NCI-H345 treated with DMSO at 0.1 percent for 48 hours (cell line): Measurements from ENCODE around the gene ADARB1.

Experiments
- DNase-seq: peaks from one replicate; lab custom pipeline; 2025; ENCODE audit not compliant: unreplicated experiment; lab: John Stamatoyannopoulos, UW

ADARB1 gene

DNA sequence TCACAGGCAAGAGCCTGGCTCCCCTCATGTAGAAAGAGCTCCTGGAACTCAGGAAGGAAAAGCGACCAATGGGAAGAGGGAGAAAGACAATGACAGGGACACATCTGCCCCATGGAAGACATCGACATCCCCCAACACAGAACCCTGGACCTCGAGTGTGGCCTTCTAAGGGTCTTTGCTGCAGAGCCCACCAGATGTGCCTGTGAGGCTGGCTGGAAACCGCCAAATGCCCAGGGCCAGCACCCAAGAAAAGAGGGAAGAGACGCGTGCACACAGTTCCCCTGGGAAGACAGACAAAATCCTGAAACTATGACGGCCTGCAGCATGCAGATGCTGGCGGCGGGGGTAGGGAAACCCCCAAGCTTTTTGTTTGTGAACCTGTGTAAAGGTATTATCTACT is 36.4 kb upstream of the ADARB1 start:
- DNase-seq, result no peak

DNA sequence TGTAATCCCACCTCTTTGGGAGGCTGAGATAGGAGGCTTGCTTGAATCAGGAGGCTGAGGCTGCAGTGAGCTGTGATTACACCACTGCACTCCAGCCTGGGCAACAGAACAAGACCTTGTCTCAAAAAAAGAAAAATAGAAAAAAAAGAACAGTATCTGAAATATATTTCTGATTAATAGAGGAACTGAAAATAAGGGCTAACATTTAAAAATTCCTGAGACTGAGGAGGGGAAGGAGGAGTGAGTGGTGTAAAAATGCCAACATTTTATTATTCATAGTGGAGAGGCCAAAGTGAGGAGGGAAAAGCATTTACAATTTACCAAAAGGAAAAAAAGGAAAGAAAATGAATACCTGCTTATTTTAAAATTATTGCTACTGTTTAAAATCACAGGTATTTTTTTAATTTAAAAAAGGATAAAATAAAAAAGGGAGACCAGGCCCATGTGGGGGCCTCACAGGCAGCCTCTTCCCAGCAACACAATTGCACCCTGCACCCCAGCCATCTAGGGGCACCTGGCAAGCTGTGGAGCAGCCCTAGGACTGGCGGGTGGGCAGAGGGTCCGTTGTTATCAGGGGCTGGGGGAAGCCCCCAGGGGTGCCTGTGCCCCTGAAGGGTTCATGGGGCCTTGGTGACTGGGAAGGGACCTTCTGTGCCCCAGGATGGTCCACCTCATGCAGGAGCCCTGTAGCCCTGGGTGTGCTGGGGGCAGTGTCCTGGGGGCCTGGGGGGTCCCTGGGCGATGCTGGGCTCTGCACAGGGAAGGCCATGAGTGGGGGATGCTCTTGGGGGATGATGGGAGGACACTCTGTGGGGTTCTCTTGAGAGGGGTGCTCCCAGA is 34.8 kb upstream of the ADARB1 start:
- DNase-seq, result no peak

DNA sequence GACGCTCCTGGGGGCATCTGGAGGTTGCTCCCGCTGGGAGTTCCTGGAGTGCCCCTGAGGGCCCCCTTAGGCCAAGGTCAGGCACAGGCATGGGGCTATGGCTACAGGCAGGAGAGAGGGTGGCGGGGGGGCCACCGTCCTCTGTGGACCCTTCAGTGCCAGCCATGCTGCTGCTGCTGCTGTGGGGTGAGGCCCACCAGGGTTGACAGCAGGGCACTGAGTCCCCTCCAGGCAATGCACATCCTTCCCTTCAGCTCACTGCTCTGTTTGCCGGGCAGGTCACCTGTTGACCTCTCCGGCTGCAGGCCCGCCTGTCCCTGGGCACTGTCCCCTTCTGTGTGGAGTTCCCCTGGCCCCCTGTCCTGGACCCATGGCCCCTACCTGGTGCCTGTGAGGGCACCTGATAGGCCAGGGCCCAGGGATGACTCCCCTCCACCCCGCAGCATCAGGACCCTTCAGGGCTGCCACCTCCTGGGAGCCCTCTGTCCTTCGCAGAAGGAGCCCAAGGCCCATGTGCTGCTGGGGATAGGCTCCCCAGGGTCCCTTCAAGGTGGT is 34.1 kb upstream of the ADARB1 start:
- no peak for DNase-seq

DNA sequence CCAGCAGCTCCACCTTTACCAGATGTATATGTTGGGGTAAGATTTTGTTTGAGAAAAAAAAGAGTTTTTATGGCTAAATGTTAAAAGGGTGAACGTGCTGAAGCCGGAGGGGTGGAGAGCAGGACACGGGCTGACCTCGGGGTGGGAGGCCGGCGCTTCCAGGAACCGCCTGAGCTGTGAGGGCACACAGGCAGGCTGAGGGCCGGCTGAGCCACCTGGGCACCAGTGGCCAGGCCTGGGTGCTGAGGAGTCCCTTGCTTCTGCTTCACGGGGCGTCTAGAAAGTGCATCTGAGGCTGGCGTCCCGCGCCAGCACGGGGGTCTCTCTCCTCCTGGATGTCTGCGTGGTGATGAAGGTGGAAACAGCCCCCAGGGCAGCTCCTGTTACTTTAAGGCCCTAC is 33.6 kb upstream of the ADARB1 start:
- no peak for DNase-seq

DNA sequence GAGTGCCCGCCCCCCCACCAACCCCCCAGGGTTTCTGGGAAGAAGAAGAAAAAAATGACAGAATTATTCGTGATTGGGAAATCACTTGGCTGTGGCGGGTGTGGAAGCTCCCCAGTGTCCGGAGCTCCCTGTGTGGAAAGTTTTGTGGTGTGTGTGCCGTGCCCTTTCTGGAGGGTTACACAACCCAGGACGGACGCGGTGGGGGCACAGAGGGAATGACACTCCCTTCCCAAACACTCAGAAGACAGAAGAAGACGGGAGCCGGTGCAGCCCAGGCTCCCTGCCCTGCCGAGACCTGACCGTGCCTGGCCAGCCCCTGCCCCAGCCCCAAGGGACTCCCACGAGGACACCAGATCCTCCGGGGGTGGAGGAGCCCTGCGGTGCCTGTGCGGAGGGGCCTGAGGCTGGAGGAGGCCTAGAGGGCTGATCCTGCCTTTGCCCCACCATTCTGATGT is 33.0 kb upstream of the ADARB1 start:
- DNase-seq, result no peak

DNA sequence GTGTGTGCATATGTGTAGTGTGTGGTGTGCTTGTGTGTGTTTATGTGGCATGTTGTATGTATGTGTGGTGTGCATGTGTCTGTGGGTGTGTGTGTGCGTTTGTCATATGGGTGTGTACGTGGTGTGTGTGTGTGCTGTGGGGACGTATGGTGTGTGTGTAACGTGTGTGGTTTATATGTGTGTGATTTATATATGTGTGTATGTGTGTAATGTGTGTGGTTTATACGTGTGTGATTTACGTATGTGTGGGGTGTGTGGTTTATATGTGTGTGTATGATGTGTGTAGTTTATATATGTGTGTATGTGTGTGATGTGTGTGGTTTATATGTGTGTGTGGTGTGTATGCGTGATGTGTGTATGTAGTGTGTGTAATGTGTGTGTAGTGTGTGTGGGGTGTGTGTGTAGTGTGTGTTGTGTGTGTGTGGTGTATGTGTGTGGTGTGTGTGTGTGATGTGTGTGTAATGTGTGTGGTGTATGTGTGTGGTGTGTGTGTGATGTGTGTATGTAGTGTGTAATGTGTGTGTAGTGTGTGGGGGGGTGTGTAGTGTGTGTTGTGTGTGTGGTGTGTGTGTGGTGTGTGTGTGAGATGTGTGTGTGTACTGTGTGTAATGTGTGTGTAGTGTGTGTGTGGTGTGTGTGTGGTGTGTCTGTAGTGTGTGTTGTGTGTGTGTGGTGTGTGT is 32.3 kb upstream of the ADARB1 start:
- no peak for DNase-seq

DNA sequence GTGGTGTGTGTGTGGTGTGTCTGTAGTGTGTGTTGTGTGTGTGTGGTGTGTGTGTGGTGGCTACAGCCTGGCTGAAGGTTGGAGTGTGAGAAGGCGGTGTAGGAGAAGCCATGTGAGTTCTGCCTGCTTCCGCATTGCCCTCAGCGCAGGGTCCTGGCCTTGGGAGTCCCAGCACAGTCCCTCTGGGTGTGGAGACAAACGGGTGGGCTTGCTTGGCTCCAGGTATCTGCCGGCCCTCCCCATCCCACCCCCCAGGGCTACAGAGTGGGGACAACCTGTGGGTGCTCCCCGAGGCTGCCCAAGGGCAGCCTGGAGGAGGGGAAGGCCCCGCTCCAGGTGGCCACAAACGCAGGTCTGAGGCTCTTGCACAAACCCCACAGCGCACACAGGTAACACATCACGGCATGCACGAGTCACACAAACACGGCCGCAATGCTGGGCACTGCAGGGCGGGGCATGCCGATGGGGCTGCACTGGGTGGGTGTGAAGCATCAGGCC is 31.7 kb upstream of the ADARB1 start:
- DNase-seq, result no peak

DNA sequence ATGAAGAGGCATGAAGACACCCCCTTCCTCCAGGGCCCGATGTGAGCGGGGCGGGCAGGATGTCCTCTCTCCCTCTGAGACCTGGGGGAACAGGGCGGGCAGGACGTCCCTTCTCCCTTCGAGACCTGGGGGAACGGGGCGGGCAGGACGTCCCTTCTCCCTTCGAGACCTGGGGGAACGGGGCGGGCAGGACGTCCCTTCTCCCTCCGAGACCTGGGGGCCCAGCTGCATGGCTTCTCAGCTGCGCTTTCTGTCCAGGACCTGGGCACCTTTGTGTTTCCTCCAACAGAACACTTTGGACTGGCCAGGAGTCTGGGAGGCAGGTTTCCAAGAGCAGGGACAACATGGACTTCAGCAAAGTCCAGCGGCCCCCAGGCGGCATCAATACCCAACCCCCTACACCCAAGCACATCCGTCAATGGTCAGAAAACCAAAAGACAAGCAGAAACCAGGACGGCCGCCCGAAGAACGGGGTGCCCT is 30.8 kb upstream of the ADARB1 start:
- DNase-seq, result no peak

DNA sequence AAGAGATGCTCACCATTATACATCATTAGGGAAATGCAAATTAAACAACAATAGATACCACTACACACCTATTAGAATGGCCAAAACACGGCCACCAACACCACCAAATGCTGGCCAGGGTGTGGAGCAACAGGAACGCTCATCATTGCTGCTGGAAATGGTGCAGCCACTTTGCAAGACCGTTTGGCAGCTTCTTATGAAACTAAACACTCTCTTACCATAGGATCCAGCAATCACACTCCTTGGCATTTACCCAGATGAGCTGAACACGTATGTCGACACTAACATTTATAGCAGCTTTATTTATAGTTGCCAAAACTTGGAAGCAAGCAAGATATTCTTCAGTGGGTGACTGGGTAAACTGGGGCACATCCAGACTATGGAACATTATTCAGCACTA is 28.9 kb upstream of the ADARB1 start:
- DNase-seq, result no peak

DNA sequence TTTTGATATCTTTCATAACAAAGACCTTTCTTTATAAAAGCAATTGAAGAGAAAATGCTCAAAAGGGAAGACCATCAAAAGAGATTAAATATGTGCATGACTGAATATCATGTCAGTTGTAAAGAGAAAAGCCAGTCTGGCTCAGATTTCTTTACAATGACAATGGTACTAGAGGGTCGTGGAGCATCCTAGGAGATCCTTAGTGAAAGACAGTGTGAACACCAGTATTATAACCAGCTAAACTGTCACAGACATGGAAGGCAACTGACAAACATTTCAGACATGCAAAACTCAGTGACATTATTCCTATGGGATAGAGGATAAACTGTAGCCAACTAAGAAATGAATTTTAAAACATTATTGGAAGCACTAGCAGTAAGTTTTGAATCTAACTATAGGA is 27.1 kb upstream of the ADARB1 start:
- no peak for DNase-seq

DNA sequence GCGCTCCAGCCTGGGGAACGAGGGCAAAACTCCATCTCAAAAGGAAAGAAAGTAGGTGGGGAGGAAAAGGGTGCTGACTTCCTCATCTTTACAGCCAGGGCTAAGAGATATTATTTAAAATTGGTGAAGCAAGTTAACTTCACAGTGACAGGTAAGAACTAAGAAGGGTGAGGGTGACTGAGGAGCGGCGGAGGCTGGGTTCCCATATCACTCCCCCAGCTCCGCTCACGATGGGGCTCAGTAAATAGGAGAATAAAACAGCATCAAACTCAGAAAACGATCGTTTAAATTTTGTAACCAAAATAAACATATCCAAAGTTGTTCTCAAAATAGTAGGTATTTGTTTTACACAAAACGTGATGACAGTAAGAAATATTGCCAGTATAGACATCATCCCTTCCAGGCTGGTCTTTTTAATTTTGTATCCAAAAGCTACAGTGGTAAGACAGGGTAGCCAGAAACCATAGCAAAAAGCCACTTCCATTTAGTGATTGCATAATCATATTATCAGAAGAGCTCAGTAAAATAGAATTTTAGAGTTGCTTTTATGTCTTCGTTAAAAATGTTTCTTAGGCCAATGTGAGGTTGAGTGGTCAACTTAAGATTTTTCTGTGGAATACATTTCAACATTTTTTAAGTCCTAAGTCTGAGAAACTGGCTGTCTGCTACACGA is 26.2 kb upstream of the ADARB1 start:
- DNase-seq, result no peak

DNA sequence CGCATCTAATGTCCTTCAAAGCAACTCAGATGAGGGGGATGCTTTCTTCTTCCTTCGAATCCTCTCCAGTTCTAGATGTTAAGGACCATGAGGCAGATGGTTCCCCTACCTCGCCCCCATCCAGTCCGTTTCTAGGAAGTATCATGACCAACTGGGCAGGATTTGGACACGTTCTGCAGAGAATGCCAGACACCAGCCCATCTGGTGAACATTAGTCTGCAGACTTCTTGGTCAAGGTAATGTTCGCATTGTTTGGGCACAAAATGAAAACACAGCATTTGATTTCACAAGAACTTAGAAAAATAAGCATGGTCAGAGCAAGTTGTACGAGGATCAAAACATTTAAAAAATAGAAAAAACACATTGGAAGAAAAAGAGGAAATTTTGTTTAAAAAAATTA is 25.4 kb upstream of the ADARB1 start:
- no peak for DNase-seq

DNA sequence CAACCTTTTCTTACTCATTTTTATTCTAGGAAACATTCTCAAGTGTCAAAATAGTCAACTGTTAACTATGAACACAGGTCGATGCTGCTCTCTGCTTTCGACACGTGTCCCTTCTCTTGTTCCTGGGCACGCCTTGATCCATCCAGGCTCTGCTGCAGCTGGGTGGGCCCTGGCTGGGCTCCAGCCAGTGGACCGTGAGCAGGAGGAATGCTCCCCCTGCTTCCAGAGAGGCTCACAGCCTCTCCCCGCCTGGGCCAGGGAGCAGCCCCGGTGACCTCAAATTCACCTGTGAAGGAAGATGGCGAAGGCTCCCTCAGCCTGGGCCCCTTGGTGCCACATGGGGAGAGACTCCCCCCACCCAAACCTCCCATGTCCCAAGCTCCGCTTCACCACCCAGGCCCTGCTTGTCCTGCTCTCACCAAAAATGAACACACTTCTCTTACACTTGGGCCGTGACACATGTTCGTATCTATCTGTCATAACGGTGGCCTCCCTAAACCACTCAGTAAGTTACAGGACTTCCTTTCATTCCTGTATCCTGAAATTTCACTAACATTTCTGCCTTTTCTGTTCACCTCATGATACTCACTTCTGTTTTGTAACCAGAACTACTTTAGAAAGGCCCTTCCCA is 24.6 kb upstream of the ADARB1 start:
- no peak for DNase-seq

DNA sequence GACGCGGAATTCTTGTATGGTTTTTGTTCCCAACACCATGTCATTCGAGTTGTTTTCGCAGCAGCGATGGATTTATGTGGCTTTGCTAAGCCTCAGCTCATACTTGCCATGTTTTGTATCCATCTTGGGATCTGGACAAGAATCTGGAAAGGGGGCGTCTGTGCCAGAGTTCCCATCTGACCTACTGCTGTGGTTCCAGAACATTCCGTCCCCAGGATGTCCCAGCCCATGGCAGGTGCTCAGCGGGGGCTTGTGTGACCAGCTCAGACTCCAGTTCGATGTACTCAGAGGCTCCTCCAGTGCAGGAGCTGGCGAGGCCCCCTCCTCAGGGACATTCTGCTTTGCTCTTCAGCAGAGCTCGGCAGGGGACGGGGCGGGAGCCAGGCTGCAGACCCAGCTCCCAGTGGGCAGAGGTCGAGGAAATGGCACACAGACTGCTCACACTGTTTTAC is 24.0 kb upstream of the ADARB1 start:
- no peak for DNase-seq

DNA sequence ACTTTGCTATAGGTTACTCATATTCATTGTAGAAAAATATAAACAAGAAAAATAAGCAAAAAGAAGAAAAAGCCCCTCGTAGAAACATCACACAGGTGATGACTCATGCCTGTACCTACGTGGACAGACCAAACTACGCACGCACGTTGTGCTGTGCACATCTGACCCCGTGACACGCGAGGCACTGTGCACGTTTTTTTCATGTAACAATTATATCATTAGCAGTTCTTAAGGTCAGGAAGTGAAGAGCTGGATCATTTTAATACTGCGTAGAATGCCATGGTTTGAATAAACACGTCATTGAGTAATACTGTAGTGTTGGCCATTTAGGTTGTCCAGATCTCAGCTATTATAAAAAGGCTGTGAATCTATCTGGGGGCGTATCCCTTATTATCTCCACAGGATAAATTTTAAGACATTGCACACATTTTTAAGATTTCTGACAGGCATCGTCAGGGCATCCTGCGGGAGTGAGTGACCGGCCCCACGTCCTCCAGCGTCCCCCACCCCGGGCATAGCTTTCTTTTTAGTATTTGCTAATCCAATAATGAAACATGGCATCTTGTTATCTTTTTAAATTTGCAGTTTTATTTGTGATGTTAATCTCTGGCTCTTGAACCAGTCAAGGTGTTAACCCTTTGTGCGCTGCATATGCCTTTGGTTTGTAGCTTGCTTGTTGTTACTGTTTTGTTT is 23.4 kb upstream of the ADARB1 start:
- no peak for DNase-seq

DNA sequence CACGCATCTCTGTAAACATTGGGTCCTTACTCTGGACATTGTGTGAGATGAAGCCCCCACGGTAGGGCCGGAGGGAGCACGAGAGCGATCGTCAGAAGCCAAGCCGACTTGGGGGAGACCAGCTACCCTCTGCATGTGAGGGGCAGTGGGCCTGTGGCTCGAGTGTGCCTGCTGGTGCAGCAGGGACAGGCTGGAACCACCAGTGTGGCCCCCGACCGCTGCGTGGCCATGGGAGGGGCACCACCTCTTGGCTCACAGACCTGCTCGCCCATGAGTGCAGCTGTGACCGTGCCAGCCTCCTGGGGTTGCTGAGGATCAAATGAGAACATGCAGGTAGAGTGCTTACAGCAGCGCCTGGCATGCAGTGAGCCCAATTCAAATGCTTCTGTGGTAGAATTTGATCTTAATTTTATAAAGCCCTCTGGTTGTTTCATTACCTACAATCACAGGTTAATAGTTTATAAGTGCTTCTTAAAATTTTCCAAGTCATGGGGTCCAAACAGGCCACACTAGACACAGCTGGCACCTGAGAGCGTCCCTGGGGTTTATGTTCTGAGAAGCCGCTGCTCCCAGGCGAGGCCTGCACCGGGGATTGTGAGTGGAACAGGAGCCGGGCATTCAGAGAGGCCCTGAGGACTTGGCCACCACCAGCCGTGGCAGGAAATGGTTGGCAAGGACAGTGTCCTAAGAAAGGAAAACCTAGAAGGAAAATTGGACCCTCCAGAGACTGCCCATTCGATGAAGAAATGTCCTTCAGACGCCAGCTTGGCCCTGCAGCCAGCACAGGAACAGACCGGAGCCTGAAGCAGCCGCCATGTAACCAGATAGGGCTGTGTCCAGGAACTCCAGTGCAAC is 22.6 kb upstream of the ADARB1 start:
- no peak for DNase-seq

DNA sequence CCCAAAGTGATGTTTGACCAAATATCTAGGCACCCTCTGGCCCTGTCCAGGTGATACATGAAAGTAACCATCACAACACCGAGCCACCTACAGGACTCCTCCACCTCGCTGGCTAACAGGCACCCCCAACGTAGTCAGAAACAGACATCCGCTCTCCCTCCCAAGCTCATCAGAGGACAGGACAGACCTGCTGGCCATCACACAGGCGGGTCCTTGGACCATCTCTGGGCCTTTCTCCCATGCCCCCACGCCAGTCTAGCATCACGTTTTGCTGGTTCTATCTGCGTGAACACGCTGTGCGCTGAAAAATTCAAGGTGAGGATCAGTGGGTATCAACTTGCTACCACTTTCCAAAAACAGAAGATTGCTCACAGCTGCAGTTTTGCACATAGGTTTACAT is 21.4 kb upstream of the ADARB1 start:
- DNase-seq, result no peak

DNA sequence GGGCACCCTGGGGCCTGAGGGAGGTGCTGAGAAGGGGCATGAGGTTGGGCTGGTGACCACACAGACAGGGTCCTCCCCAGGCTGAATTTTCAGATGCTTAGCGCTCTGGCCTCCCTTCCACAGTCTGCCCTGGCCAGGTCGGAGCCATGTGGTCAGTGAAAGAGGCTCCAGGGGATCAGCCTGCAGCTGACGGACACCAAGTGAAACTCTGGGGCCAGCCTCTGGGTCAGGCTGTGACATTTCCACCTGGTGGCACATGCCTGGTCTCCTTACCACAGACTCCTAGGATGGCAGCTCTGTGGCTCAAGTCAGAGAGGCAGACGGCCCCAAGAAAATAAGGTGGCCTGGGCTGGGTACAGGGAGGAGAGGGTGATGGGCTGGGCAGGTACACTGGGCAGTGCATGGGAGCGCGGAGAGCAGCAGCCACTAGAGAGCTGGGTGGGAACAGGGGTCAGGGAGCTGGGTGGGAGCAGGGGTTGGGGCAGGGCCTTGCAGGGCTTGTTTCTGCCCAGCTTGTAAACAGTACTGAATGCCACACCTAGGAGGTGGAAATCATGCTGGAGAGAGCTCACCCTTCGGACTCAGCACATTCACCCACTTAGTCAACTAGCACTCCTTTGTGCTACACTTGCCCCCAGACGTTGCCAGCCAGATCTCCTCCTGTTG is 20.7 kb upstream of the ADARB1 start:
- no peak for DNase-seq
